BLaER1 treated with 17β-estradiol and CSF1 and Interleukin-3, amounts not matched to agents 10 nM and 100 nM (cell line): ENCODE measurements around the gene TANC1.
A peak's percentile ranks its signal among the peaks of the same experiment; 100 is the strongest.

ENCODE experiments used
- H3K27ac ChIP-seq, 11 experiments: shearing (Covaris generic); formaldehyde crosslinking; 2 replicates each; pipeline ENCODE4 v1.8.1; 2022
- H3K27me3 ChIP-seq, 11 experiments: shearing (Covaris generic); formaldehyde crosslinking; 2 replicates each; pipeline ENCODE4 v1.8.1; 2022
- H3K36me3 ChIP-seq, 11 experiments: shearing (Covaris generic); formaldehyde crosslinking; 2 replicates each; pipeline ENCODE4 v1.8.1; 2022
- H3K4me1 ChIP-seq, 10 experiments: shearing (Covaris generic); formaldehyde crosslinking; 2 replicates each; pipeline ENCODE4 v1.8.1; 2022
- H3K4me2 ChIP-seq, 11 experiments: shearing (Covaris generic); formaldehyde crosslinking; 2 replicates each; pipeline ENCODE4 v1.8.1; 2022
- H3K4me3 ChIP-seq, 10 experiments: shearing (Covaris generic); formaldehyde crosslinking; 2 replicates each; pipeline ENCODE4 v1.8.1; 2022
- H3K9ac ChIP-seq, 11 experiments: shearing (Covaris generic); formaldehyde crosslinking; 2 replicates each; pipeline ENCODE4 v1.8.1; 2022
- H3K9me3 ChIP-seq, 11 experiments: shearing (Covaris generic); formaldehyde crosslinking; replicated peaks in 1 of 11; 2 replicates each; pipeline ENCODE4 v1.8.1; 2022
- H4K20me1 ChIP-seq, 11 experiments: shearing (Covaris generic); formaldehyde crosslinking; 2 replicates each; pipeline ENCODE4 v1.8.1; 2022
- Cebpa-rat ChIP-seq, 11 experiments: shearing (Covaris generic); IDR thresholded peaks; 2 replicates each; pipeline ENCODE4 v1.8.1; 2022

Gene TANC1

GRCh38 chr2:159015823-159016222 lies 47.4 kb downstream of the TANC1 start:
- Histone ChIP-seq H3K27ac (no peak overlapping the region), H3K36me3 (peaks cover 0 to 17% (median 4%) of the 10 kb centered on the region in 11 experiments; a peak in 8 of 22 replicates), H3K9ac (no peak overlapping the region), H3K4me3 (0 out of 20 replicates have a peak overlapping the region, but pooled peaks of 1 of the 10 experiments have one; percentile 15), H4K20me1 (no peaks in the 10 kb centered on the region), H3K27me3 (no peaks in the 10 kb centered on the region), H3K9me3 (peaks cover 41 to 53% (median 50%) of the 10 kb centered on the region in 11 experiments), H3K4me1 (peaks cover 0 to 2% (median 0%) of the 10 kb centered on the region in 10 experiments; a peak in 1 of 20 replicates), H3K4me2 (no peak overlapping the region)
- TF ChIP-seq Cebpa-rat (IDR thresholded peaks at IDR 0.05), result no peak

- no peak overlapping the region for H3K4me2 ChIP-seq
- H3K36me3 ChIP-seq, result peaks cover 0 to 17% (median 4%) of the 10 kb centered on the region in 11 experiments; a peak in 8 of 22 replicates
- no peaks in the 10 kb centered on the region for H4K20me1 ChIP-seq
- peaks cover 41 to 53% (median 50%) of the 10 kb centered on the region in 11 experiments for H3K9me3 ChIP-seq
- no peak for TF ChIP-seq Cebpa-rat (IDR thresholded peaks at IDR 0.05)
- H3K27ac ChIP-seq, result no peak overlapping the region
- no peak overlapping the region for H3K4me3 ChIP-seq
- no peaks in the 10 kb centered on the region for H3K4me1 ChIP-seq
- H3K27me3 ChIP-seq, result no peaks in the 10 kb centered on the region
- no peak overlapping the region for H3K9ac ChIP-seq
Observed at GRCh38 chr2:159017837-159018236, 49.4 kb downstream of the TANC1 start.

GRCh38 chr2:159019021-159019420 lies 50.6 kb downstream of the TANC1 start:
- no peak overlapping the region for H3K4me3 ChIP-seq
- peaks cover 34 to 45% (median 42%) of the 10 kb centered on the region in 11 experiments for H3K9me3 ChIP-seq
- no peaks in the 10 kb centered on the region for H3K4me1 ChIP-seq
- no peak overlapping the region for H3K9ac ChIP-seq
- H3K27me3 ChIP-seq, result no peaks in the 10 kb centered on the region
- H3K36me3 ChIP-seq, result peaks cover 0 to 17% (median 4%) of the 10 kb centered on the region in 11 experiments; a peak in 8 of 22 replicates
- no peaks in the 10 kb centered on the region for H4K20me1 ChIP-seq
- no peak overlapping the region for H3K27ac ChIP-seq
- no peak overlapping the region for H3K4me2 ChIP-seq
- TF ChIP-seq Cebpa-rat (IDR thresholded peaks at IDR 0.05), result no peak

DNA sequence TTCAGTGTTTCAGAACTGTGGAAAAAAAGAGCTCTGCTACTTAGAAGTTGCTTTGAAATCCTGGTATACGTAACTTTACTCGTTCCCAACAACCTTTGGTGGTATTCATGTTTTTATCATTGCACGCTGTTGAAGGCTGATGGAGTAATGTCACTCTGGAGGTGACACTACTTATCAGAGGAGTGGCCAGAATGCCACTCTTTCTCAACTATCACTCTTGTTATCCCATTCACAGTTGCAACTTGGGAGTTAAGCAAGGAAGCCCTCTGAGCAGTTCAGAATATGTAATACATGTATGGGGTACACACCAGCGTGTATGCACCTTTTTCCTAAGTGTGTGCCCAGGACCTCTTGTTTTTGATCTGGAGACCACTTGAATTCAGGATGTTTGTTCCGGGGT lies 53.6 kb downstream of the TANC1 start:
- H3K9ac ChIP-seq, result no peak overlapping the region
- H3K36me3 ChIP-seq, result no peaks in the 10 kb centered on the region
- H3K27me3 ChIP-seq, result no peaks in the 10 kb centered on the region
- no peak overlapping the region for H3K4me3 ChIP-seq
- no peaks in the 10 kb centered on the region for H4K20me1 ChIP-seq
- no peaks in the 10 kb centered on the region for H3K4me1 ChIP-seq
- TF ChIP-seq Cebpa-rat (IDR thresholded peaks at IDR 0.05), result no peak
- no peak overlapping the region for H3K27ac ChIP-seq
- peaks cover 4 to 15% (median 12%) of the 10 kb centered on the region in 11 experiments; a peak in 21 of 22 replicates for H3K9me3 ChIP-seq
- no peak overlapping the region for H3K4me2 ChIP-seq

DNA sequence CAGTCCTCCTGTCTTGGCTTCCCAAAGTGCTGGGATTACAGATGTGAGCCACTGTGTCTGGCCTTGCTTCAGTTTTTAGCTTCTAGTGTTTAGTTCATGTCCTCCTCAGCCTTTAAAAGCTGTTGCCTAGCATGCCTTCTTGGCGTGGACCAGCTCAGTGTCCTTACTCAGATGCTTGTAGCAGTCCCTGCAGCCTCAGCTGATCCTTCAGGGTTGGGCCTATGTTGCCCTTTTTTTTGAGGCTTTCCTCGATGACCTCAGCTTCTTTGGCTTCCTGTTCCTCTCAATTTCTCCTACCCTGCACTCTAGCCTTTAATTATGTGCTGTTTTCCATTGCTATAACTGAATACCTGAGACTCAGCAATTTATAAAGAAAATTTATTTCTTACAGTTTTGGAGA lies 57.7 kb downstream of the TANC1 start:
- Histone ChIP-seq H3K4me3 (no peak overlapping the region), H3K27ac (no peak overlapping the region), H3K4me2 (no peak overlapping the region; a peak in 1 of 22 replicates), H4K20me1 (no peaks in the 10 kb centered on the region), H3K27me3 (no peaks in the 10 kb centered on the region), H3K9me3 (no peaks in the 10 kb centered on the region), H3K9ac (no peak overlapping the region), H3K4me1 (peaks cover 0 to 8% (median 6%) of the 10 kb centered on the region in 10 experiments; a peak in 6 of 20 replicates), H3K36me3 (no peaks in the 10 kb centered on the region)
- TF ChIP-seq Cebpa-rat (IDR thresholded peaks at IDR 0.05), result no peak

- Histone ChIP-seq H3K4me1 (peaks cover 0 to 8% (median 6%) of the 10 kb centered on the region in 10 experiments; a peak in 6 of 20 replicates), H3K27me3 (no peaks in the 10 kb centered on the region), H4K20me1 (no peaks in the 10 kb centered on the region), H3K36me3 (no peaks in the 10 kb centered on the region), H3K27ac (no peak overlapping the region), H3K4me3 (no peak overlapping the region), H3K9me3 (no peaks in the 10 kb centered on the region), H3K9ac (no peak overlapping the region), H3K4me2 (no peak overlapping the region)
- no peak for TF ChIP-seq Cebpa-rat (IDR thresholded peaks at IDR 0.05)
Observed at GRCh38 chr2:159028776-159029175, 60.3 kb downstream of the TANC1 start.

DNA sequence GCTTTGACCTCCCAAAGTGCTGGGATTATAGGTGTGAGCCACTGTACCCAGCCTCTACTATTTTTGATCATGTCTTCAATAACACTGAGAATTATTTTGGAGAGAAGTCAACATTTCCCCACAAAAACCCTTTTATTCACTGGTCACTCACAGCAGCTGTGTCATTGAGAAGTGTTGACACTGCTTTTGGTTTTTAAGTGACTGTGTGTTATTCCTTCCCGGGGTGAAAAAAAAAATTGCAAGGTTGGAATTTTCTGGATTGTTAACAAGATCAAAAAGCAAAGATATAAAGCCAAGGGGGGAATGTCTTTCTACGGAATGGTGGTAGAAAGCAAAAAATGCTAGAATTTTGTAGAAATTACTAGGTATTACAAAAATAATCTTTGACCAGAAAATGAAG lies 61.5 kb downstream of the TANC1 start:
- H3K4me1 ChIP-seq, result peaks cover 0 to 10% (median 6%) of the 10 kb centered on the region in 10 experiments; a peak in 7 of 20 replicates
- no peaks in the 10 kb centered on the region for H3K9me3 ChIP-seq
- no peak overlapping the region for H3K4me2 ChIP-seq
- no peaks in the 10 kb centered on the region for H3K36me3 ChIP-seq
- no peaks in the 10 kb centered on the region for H4K20me1 ChIP-seq
- TF ChIP-seq Cebpa-rat (IDR thresholded peaks at IDR 0.05), result no peak
- no peaks in the 10 kb centered on the region for H3K27me3 ChIP-seq
- no peak overlapping the region for H3K9ac ChIP-seq
- no peak overlapping the region for H3K4me3 ChIP-seq
- H3K27ac ChIP-seq, result no peak overlapping the region

GRCh38 chr2:159030674-159031380 lies 62.4 kb downstream of the TANC1 start:
- no peak overlapping the region for H3K4me3 ChIP-seq
- no peak for TF ChIP-seq Cebpa-rat (IDR thresholded peaks at IDR 0.05)
- no peaks in the 10 kb centered on the region for H3K36me3 ChIP-seq
- H3K27ac ChIP-seq, result no peak overlapping the region
- no peaks in the 10 kb centered on the region for H4K20me1 ChIP-seq
- H3K9me3 ChIP-seq, result no peaks in the 10 kb centered on the region
- H3K4me1 ChIP-seq, result peaks cover 0 to 10% (median 6%) of the 10 kb centered on the region in 10 experiments; a peak in 7 of 20 replicates
- H3K9ac ChIP-seq, result no peak overlapping the region
- peak overlapping the region in 8 of 11 experiments; percentile 0 to 41 (median 16); a peak in 9 of 22 replicates for H3K4me2 ChIP-seq
- H3K27me3 ChIP-seq, result no peaks in the 10 kb centered on the region

GRCh38 chr2:159032146-159032545 lies 63.7 kb downstream of the TANC1 start:
- no peak overlapping the region for H3K4me3 ChIP-seq
- peaks cover 0 to 10% (median 6%) of the 10 kb centered on the region in 10 experiments; a peak in 7 of 20 replicates for H3K4me1 ChIP-seq
- no peaks in the 10 kb centered on the region for H3K36me3 ChIP-seq
- no peaks in the 10 kb centered on the region for H3K27me3 ChIP-seq
- H3K9ac ChIP-seq, result no peak overlapping the region
- H3K27ac ChIP-seq, result no peak overlapping the region
- TF ChIP-seq Cebpa-rat (IDR thresholded peaks at IDR 0.05), result no peak
- no peak overlapping the region for H3K4me2 ChIP-seq
- H4K20me1 ChIP-seq, result no peaks in the 10 kb centered on the region
- peaks cover 0 to 5% (median 1%) of the 10 kb centered on the region in 11 experiments; a peak in 13 of 22 replicates for H3K9me3 ChIP-seq
